Measurements from ENCODE around the gene TTC17. TPM values are rescaled to one million over a fixed set of nuclear protein-coding genes. Genes with fewer than 3 reads are reported as not detected.

TTC17 gene
- total RNA-seq, 1 experiment from 2014 or later: 175 TPM

GRCh38 chr11:43505171-43505570, 146.5 kb downstream of the TTC17 start:
- Histone ChIP-seq H3K27me3 (replicated peaks; ENCODE audit: insufficient read depth, low read depth, low read length, poor library complexity) (no peaks in the 10 kb centered on the region), H3K27ac (ENCODE audit: low read depth, low read length, poor library complexity, severe bottlenecking) (no peak overlapping the region), H3K4me1 (ENCODE audit: insufficient read depth, low read length, poor library complexity, severe bottlenecking) (no peaks in the 10 kb centered on the region), H3K36me3 (ENCODE audit: insufficient read depth, low read length, poor library complexity, severe bottlenecking) (no peaks in the 10 kb centered on the region), H3K4me3 (ENCODE audit: low read depth, low read length, poor library complexity, severe bottlenecking) (no peak overlapping the region), H3K9me3 (ENCODE audit: low read depth, low read length, poor library complexity, severe bottlenecking) (no peaks in the 10 kb centered on the region)
- TF ChIP-seq EZH2 (IDR thresholded peaks at IDR 0.05; ENCODE audit: borderline replicate concordance, low read depth, low read length, poor library complexity, severe bottlenecking) (no peak), CTCF (conservative IDR thresholded peaks at IDR 0.05; ENCODE audit: low read depth, low read length) (no peak)
- DNase-seq (ENCODE audit: low spot score): no peak
- BruUV-seq (replicated peaks): no TSS peak
- POLR2A ChIA-PET (ENCODE audit: low non-redundant PET): no interaction called here
- CTCF ChIA-PET: interaction anchor here (0.7 to 1.8 kb wide), 3 partner anchors 62 to 347 kb away, joined by 3 to 6 read pairs (median 3); no protein-coding TSS in a partner anchor
- intact Hi-C loops (cut with micrococcal nuclease; ENCODE audit: unreplicated experiment): no loop called here

GRCh38 chr11:43507171-43507570, 148.5 kb downstream of the TTC17 start:
- Histone ChIP-seq H3K9me3 (ENCODE audit: low read depth, low read length, poor library complexity, severe bottlenecking) (no peaks in the 10 kb centered on the region), H3K27me3 (replicated peaks; ENCODE audit: insufficient read depth, low read depth, low read length, poor library complexity) (no peaks in the 10 kb centered on the region), H3K4me3 (ENCODE audit: low read depth, low read length, poor library complexity, severe bottlenecking) (no peak overlapping the region), H3K36me3 (ENCODE audit: insufficient read depth, low read length, poor library complexity, severe bottlenecking) (no peaks in the 10 kb centered on the region), H3K4me1 (ENCODE audit: insufficient read depth, low read length, poor library complexity, severe bottlenecking) (no peaks in the 10 kb centered on the region), H3K27ac (ENCODE audit: low read depth, low read length, poor library complexity, severe bottlenecking) (no peak overlapping the region)
- intact Hi-C loops (cut with micrococcal nuclease; ENCODE audit: unreplicated experiment): no loop called here
- no peak for DNase-seq (ENCODE audit: low spot score)
- ChIA-PET CTCF (interaction anchor here (0.5 kb wide), 1 partner anchor 529 kb away, joined by 4 read pairs; no protein-coding TSS in a partner anchor), POLR2A (ENCODE audit: low non-redundant PET) (interaction anchor here (0.6 kb wide), 1 partner anchor 207 kb away, joined by 11 read pairs; no protein-coding TSS in a partner anchor)
- BruUV-seq (replicated peaks): no TSS peak
- TF ChIP-seq EZH2 (IDR thresholded peaks at IDR 0.05; ENCODE audit: borderline replicate concordance, low read depth, low read length, poor library complexity, severe bottlenecking) (no peak), CTCF (conservative IDR thresholded peaks at IDR 0.05; ENCODE audit: low read depth, low read length) (no peak)

- no peaks in the 10 kb centered on the region for H3K36me3 ChIP-seq (ENCODE audit: insufficient read depth, low read length, poor library complexity, severe bottlenecking)
- TF ChIP-seq EZH2 (IDR thresholded peaks at IDR 0.05; ENCODE audit: borderline replicate concordance, low read depth, low read length, poor library complexity, severe bottlenecking) (no peak), CTCF (conservative IDR thresholded peaks at IDR 0.05; ENCODE audit: low read depth, low read length) (no peak)
- ChIA-PET CTCF (no interaction called here), POLR2A (ENCODE audit: low non-redundant PET) (no interaction called here)
- no peaks in the 10 kb centered on the region for H3K27me3 ChIP-seq (replicated peaks; ENCODE audit: insufficient read depth, low read depth, low read length, poor library complexity)
- no peaks in the 10 kb centered on the region for H3K4me1 ChIP-seq (ENCODE audit: insufficient read depth, low read length, poor library complexity, severe bottlenecking)
- peak; percentile 68 for DNase-seq (ENCODE audit: low spot score)
- BruUV-seq (replicated peaks): no TSS peak
- no peak overlapping the region for H3K27ac ChIP-seq (ENCODE audit: low read depth, low read length, poor library complexity, severe bottlenecking)
- H3K9me3 ChIP-seq (ENCODE audit: low read depth, low read length, poor library complexity, severe bottlenecking): peaks cover 4% of the 10 kb centered on the region
- no peak overlapping the region for H3K4me3 ChIP-seq (ENCODE audit: low read depth, low read length, poor library complexity, severe bottlenecking)
- intact Hi-C loops (cut with micrococcal nuclease; ENCODE audit: unreplicated experiment): no loop called here
Measured at GRCh38 chr11:43508511-43508918, 149.8 kb downstream of the TTC17 start.

Measured in A673 (cell line).